Ovary (tissue), 3 donors: ENCODE results near the gene KCTD5.

Experiments
- EP300 ChIP-seq: sonication (generic); formaldehyde crosslinking; IDR thresholded peaks from one replicate; pipeline ENCODE4 v1.6.1; 2017; ENCODE audit warnings: antibody characterized with exemption
- POLR2A ChIP-seq: fragments of 450-650 bp; IDR thresholded peaks from one replicate; pipeline ENCODE4 v1.6.1; 2017; ENCODE audit warnings: antibody characterized with exemption, mild to moderate bottlenecking, moderate library complexity
- TF ChIP-seq, protein P1 (sequence below), 3 donors: fragments of 450-650 bp in 2 of 3; fragments of 200-600 bp in 1 of 3; IDR thresholded peaks; one replicate each; pipeline versions ENCODE4 v1.5.1 to v1.8.0; 2016 to 2022; ENCODE audit warnings: antibody characterized with exemption in 3 of 3, mild to moderate bottlenecking in 1 of 3
- donor health status: DM: no; HTN: no; CAD: no.

DNA sequence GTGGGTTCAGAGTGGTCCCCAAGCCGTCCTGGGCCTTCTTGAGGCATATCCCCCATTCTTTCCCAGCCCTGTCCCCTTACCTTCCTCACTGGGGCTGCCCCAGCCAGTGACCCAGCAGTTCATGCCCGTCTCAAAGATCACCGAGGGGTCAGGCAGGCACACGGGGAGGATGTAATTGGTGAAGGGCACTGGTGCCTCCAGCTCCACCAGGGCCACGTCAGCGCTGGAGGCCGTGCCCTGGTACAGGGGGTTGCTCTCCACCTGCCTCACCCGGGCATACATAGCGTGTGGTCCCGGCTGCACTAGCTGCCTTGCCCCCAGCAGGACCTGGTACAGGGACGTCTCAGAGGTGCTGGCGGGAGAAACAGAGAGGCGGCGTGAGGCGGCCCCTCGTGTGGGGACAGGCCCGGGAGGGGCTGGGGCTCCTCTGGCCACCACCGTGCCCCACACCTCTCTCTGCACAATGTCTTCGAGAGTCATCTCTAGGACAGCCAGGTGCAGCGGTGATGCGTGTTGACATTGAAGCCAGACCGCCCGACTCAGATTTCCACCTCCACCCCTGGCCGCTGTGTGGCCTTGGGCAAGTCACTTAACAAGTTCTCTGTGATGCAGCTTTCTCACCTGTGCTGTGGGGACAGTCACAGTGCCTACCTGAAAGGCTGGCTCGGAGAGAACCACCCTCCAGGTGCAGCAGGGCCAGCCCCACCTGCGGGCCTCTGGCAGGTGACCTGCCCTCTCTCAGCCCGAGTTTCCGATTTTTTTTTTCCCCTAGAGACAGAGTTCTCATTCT is 31.9 kb downstream of the KCTD5 start:
- TF ChIP-seq, protein P1, sequence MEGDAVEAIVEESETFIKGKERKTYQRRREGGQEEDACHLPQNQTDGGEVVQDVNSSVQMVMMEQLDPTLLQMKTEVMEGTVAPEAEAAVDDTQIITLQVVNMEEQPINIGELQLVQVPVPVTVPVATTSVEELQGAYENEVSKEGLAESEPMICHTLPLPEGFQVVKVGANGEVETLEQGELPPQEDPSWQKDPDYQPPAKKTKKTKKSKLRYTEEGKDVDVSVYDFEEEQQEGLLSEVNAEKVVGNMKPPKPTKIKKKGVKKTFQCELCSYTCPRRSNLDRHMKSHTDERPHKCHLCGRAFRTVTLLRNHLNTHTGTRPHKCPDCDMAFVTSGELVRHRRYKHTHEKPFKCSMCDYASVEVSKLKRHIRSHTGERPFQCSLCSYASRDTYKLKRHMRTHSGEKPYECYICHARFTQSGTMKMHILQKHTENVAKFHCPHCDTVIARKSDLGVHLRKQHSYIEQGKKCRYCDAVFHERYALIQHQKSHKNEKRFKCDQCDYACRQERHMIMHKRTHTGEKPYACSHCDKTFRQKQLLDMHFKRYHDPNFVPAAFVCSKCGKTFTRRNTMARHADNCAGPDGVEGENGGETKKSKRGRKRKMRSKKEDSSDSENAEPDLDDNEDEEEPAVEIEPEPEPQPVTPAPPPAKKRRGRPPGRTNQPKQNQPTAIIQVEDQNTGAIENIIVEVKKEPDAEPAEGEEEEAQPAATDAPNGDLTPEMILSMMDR (IDR thresholded peaks at IDR 0.05): no peak
- TF ChIP-seq EP300: no peak
- no peak for TF ChIP-seq POLR2A
